CD4-positive, alpha-beta T cell treated with Interferon alpha-2 for 1 hour (primary cell): ENCODE results near the gene MPRIP.
A peak's percentile ranks its signal among the peaks of the same experiment; 100 is the strongest.

Experiments
- DNase-seq, 2 donors: peaks; one replicate each; pipeline ENCODE4 v3.0.0-alpha.2; 2020 to 2022

MPRIP gene

DNA sequence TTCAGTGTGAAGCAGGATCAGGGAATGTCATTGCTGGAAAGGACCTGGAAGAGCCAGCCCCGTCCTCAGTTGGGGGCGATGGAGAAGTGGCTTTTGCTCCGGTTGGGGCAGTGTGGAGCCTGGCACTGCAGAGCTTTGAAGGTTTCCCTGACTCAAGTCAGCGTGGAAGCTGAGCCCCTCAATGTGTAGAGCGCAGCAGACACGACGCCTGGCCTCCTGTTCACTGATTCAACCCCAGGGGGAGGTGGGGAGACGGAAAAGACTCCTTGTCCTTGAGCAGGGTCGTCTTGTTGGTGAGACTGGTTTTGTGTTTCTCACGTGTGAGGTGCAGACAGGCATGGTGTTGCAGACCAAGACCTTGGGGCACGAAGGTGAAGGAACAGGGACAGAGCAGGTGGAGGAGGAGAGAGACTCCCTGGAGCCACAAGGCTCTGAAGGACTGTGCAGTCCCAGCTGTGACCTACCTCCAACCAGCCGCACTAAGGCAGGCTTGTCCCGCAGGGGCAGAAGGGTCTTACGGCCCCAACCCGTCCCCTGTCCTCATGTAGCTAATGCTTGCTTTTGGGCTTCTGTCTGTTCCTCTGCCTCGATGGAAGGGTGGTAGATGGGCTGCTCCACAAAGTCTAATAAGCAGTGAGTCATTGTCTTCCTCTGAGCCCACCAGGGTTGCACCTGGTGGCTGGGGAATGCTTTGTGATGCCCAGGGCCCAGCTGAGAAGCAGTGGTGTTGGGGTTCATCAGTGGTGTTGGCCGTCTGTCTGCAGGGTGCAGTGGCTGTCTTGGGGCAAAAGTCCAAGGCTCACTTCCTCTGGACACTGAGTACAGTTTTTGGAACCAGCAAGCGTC, 47.8 kb downstream of the MPRIP start:
- no peak for DNase-seq

DNA sequence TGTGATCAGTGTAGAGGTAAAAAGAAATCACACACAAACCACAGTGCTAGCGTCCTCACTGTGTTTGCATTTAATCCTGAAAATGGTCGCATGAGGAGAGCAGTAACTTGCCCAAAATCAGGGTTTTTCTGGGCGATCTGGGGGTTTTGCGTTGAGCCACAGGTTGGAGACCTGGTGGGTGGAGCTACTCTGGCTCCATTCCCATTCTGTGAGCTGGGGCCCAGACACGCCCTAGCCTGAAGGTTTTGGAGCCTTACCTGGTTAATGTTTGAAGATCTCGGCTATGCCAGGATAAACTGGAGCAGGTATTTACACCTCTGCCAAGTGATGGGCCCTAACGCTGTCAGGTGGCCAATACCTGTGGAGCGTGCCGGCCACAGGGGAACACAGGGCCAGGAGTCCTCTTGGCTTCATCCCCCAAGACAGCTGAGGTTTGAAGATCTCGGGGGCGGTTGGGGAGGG, 48.4 kb downstream of the MPRIP start:
- DNase-seq, result no peak

DNA sequence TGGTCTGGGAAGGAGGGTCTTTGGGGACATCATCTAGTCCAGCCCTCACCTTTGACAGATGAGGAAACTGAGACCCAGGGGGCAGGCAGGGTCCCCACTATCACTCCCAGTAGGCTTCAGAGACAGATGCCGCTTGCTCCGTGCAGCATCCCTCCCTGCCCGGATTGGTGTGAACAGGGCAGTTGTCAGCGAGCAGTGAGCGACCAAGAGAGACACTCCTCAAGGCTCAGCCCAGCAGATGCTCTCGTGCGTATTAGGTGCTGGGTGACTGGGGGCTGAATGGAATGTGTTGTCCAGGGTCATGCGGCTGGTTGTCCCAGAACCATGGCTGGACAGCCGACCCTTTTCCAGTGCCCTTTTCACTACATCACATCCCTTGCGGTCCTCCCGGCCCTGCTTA, 49.0 kb downstream of the MPRIP start:
- DNase-seq, result no peak

DNA sequence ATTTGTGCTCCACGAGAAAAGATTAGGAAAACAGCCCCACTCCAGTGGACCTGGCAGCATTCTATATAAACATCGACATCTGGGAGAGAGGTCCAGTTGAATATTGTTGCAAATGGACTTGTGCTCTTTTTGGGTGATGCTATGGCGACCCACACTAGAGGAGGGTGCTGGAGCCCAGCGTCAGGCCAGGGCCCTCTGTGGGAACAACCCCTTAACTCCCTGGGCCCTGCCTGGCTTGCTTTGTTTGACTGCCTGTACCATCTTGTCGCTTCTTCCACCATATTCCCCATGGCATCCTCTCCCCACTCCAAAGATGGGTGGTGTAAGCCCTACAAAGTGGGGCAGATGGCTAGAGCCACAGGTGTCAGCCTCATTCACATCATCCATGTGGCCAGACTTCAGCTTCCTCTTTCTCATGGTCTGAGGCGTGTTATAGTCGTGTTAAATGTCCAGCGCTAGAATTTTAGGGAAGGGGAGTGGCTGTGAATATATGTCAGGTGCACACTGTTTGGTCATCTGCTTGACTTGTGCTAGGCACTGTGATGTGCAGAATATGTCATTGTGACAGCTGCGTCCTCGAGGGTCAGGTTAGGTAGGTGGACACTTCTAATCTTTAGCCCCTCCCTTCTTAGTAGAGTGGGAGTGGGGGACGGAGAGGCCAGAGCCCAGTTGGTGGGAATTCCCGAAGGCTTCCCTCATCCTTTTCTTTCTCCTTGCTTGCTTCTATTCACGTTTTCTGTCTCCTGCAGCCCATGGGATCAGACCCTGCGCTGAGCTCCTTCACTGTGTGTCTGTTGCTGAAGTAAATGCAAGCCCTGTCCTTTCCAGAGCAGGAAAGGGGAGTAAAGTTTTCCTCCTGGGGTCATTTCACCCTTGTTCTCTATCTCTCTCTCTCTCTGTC, 49.8 kb downstream of the MPRIP start:
- no peak for DNase-seq

DNA sequence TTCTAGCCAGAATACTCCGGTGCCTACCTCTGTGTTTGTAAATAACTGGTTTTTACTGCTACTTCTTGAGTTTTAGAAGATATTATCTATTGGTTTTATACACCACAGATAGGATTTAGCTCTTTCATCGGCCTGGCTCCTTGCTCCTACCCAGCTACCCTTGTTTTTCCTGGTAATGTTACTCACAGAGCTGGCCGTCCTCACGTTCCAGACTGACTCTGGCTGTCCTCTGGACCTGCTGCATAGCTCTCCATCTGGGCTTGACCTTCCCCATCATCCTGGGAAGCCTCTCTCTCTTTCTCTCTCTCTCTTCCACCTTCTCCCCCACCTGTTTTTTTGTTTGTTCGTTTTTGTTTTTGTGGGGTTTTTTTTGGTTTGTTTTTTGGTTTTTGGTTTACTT, 51.5 kb downstream of the MPRIP start:
- no peak for DNase-seq

DNA sequence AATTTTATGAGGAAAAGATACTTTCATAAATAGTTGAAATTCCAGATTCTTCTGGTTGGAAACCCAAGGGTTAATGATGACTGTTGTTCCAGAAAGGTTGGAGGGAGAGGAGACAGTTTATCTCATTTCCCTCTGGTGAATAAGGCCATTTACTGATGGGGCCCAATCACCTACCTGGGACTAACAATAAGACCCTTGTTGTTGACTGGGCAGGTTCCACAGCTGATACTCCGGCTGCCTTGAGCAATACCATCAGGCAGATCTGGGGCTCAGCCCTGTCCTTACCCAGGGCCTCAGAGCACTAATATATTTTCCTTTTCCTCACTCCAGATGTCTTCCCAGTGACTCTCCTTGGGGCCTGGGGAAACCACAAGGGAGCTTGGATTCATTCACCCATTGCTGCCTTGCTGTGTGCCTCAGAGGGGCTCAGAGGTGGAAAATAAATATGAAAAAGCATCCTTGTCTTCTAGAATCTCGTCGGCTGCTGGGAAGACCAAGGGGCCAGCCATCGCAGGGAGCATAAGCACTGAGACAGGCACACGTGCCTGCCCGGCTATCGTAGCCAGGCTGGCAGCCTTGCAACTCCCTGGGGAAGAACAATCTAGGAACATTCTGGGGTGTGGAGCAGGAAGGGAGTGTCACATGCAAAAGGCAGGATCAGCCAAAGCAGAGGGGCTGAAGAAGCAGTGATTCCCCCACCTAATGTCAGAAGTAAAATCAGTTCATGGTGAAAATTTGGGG, 54.4 kb downstream of the MPRIP start:
- DNase-seq, result no peak

DNA sequence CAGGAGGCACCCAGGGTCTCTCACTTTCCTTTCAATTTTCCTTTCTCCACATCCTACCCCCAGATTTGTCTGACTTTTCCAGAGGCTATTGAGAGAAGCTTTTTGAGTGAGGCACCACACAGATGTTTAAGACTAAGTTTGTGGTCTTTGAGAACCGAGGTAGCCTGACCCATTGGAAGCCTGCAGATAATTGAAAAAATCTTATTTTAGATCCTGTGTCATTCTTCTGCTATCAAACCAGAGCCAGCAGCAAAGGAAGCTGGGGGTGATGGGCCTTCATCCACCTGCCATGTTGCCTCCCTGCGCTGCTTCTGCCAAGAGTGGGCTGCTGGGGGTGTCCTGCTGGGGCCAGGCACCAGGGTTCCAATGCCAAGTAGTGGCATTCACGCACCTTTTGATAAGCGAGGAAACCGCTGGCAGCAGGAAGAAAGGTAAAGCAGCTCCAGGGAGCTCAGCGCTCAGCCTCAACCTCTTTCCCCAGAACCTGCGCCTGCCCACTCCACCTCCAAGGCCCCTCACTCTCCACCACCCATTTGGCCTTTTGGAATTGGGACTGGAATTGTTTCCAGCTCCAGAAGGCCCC, 55.6 kb downstream of the MPRIP start:
- no peak for DNase-seq

DNA sequence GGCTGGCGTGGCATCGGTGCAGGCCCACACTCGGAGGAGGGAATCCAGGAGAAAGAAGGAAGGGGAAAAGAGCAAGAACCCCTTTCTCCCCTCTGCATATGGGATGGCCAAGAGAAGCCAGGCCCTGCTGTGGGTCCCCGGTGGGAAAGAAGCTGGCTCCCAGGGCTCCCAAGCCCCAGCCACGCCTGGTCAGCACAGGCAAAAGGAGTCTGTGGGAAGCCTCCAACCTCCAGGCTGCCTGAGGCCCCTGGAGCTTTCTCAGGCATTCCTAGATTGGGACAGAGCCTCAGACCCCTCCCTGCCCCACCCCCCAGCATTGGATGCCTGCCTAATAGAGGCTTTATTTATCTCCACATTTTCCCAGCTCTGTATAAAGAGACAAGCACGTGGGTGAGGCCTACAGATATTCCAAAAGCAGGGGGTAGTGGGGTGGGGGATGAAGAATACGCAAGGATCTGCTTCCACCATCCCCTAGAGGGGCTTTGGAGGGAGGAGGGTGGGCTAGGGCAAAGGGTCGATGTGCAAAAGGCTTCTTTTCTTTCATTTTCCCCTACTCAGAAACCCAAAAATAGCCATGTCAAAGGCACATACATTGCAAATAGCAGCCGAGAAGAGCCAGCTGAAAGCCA, 56.4 kb downstream of the MPRIP start:
- no peak for DNase-seq

DNA sequence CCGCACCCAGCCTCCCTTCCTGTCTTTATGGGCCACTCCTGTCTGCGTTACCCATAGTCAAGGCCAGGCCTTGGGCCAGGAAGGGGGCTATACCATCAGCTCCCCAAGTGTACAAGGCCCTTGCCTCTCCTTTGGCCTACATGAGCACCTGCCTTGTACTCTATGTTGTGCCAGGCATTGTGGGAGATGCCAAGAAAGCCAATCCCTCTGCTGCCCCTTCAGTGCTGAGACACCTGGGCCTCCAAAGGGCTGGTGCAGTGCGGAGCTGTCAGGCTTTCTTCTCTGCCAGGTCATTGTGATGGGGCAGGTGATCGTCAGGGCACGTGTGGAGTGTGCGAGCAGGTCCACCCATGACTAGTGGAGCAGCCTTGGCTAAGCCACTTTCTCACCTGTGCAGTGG, 59.9 kb downstream of the MPRIP start:
- no peak for DNase-seq

DNA sequence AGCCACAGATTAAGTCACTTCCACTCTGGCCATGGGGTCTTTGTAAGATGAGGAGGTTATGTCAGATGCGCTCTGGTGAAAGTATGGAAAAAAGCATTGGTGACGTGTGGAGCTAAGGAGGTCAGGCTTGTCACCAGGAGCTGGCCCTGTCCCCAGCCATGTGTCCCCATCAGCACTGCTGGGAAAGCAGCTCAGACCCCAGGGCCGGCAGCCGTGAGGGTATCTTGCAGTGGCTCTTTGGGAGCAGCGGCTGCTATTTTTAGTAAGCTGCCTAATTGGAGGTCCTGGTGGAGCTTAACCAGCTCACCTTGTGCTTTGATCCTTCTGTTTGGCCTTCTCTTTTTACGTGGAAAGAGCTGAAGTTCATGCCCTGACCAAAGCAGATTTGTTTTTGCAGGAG, 60.9 kb downstream of the MPRIP start:
- no peak for DNase-seq

DNA sequence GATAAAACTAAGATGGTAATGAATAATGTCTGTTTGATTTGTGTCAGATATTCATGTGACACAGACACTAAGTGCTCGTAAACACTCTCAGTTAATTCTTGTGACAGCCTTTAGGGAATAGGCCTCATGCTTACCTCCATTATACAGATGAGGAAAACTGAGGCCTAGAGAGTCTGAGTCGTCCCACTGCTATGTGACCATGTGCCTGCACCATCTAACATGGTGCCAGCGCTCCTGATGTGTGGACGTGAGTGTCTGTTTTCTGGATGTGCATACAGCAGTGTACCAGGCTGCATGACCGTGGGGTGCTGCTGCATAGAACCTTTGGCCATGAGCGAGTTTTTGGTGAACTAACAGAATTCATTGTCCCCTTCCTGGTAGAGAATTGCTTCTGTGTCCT, 61.8 kb downstream of the MPRIP start:
- no peak for DNase-seq

DNA sequence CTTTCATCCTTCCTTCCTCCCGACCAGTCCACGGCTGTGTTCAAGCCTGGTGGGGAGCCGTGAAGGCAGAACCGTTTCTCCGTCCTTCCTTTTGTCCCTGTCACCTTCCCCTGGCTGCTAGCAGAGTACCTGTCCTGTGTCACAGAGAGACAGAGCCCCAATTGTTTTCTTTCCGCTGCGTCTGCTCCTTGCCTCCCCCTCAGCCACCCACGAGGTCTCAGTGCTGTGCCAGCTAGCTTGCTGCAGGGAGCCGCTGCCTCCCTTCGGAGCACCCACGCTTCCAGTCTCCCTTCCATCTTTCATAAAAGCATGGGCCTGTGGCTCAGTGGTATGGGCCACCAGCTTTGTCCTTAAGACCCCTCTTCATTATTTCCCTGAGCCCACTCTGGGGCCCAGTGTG, 62.2 kb downstream of the MPRIP start:
- DNase-seq, result no peak

DNA sequence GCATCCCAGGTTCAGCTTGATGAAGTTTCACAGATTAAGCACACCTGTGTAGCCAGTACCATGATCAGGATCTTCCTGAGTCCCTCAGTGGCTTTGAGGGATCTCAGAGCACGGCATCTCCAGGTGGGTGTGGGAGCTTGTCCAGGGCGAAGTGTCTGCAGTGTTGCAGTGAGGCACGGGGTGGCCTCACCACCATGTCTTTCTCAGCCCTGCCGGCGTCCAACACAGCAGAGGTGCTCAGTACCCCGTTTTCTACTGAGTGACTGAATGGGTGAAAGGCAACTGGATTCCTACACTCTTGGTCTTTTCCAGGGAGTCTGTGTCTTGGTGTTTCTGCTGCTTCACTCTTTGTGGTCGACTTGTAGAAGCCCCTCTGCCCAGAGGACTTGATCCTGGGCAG, 63.7 kb downstream of the MPRIP start:
- no peak for DNase-seq

DNA sequence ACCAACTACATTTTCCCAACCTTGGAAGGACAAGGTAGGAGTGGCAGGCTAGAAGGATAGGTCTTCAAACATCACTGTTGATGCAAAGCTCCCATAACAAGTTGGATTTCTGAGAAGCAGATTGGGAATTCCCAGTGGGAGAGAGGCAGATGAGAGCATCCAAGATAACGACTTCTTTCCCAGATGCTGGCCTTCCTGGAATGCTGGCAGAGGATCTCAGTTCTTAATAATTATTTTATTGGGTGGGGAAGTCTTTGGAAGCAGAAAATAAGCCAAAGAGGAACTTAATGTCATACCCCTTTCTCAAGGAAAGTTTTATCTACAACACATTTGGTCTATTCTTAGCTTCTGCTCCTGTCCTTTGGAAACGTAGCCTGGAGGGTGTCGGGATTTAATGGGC, 64.5 kb downstream of the MPRIP start:
- DNase-seq, result no peak

DNA sequence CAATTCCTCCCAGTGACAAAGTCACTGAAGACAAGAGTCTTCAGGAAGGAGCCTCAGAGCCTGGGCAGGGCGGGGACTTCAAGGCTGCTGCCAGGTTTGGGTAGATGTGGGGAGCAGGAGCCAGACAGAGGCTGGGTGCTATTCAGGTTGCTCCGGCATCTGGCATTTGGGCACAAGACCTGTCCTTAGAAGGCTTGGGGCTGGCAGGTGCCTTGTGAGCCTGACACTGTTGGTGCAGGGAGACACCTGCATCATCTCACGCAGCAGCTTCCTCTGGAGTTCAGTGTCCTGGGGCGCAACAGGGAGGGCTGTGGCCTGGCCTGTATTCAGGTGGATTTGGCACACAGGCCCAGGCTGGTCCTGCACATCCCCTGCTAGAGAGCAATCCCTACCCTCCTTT, 65.0 kb downstream of the MPRIP start:
- DNase-seq, result no peak

DNA sequence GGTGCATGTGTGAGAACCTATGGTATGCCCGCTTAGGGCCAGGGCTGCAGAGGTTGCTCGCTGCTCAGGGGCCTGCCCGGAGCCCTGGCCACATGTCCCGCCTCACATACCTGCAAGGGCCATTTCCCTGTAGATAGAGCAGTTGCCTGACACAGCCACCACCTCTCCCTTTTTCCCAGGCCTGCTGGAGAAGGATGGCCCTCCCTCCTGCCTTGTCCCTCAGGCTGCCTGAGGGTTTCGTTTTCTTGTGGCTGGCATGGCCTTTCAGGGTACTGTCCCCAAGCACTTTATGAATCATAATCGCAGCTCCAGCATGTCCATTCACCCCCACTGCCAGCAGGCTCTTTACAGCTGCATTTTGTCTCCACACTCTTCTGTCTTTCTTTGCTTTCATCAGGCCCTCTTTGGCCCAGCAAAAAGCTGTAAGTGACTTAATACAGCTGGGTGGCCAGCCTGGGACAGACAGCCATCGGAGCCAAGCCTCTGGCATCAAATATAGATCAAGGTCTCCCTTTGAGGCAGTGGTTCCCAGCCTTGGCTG, 65.7 kb downstream of the MPRIP start:
- DNase-seq, result no peak

DNA sequence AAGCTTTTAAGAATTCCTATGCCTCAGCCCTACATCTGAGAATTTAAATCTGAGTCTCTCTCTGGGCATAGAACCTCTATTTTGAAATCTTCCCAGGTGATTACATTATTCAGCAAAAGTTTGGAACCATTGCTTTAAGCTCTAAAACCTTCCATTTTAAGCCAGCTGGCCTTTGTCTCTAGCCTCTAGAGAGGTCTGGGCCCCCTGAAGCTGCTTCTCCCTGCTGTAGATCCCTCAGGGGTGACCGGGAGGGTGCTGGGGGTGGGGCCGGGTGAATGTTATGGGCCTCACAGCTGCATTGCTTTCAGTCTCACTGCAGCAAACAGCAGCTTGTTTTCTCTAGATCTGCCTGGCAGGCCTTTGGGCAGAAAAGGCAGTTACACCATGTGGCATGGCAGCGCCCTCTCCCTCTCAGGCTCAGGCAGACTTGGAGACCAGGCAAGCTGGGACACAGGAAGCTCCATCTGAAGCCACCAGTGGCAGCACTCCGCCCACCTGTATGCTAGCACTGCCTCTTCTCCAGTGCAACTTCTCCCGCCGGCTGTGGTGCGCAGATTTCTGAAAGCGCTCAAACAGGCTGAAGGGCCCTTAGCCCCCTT, 66.3 kb downstream of the MPRIP start:
- DNase-seq, result no peak

DNA sequence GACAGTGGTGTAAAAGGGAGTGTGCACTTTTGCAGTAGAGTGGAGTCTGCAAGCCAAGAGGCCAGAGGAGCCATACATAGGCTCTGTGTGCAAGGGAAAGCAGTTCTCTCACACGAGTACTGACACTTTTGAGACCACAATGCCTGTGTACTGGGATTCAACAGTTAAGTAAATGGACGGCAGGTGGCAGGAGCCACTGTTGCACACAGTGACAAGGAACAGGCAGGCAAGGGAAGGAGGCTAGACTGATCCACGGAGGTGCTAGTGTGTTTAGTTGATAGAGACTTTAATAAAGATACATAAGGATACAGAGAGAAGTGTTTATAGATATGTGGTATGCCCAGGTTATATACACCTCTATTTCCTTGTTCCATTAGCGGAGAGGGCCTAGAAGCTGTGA, 67.0 kb downstream of the MPRIP start:
- peak in 1 of 2 donors; percentile 42 for DNase-seq

DNA sequence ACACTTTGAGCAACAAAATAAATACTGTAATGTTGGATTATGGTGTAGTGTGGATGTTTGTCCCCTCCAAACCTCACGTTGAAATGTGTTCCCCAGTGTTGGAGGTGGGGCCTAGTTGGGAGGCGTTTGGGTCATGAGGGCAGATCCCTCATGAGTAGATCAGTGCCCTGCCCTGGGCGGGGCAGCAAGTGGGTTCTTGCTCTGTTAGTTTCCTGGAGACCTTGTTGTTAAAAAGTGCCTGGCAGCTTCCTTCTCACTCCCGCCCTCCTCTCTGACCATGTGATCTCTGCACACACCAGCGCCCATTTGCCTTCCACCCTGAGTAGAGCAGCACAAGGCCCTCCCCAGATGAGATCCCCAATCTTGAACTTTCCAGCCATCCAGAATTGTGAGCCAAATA, 67.7 kb downstream of the MPRIP start:
- DNase-seq, result peak; percentile 54 to 67

DNA sequence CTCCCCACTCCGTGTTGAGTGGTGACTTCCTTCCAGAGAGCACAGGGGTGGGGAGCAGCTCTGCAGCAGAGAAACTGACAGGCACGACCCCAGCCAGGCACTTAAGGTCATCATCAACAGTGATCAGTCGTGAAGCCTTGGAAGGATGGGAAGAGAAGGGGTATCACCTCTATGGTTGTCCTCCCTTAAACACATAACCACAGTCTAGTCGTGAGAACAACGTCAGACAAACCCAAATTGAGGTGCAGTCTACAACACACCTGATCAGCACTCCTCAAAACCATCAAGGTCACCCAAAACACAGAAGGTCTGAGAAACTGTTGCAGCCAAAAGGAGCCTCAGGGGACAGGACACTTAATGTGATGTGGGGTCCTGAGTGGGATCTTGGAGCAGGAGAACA, 68.3 kb downstream of the MPRIP start:
- no peak for DNase-seq
